ENCODE data around the gene ERCC3. TPM values are rescaled to one million over a fixed set of nuclear protein-coding genes. Genes with fewer than 3 reads are reported as not detected.
"Not testable (repeated sequence)": the region's sequence is repeated elsewhere in the genome, so short reads cannot be mapped to it uniquely, and the experiment has no call there.

Gene ERCC3
- total RNA-seq, 1 experiment from 2014 or later, result 31.5 TPM

DNA sequence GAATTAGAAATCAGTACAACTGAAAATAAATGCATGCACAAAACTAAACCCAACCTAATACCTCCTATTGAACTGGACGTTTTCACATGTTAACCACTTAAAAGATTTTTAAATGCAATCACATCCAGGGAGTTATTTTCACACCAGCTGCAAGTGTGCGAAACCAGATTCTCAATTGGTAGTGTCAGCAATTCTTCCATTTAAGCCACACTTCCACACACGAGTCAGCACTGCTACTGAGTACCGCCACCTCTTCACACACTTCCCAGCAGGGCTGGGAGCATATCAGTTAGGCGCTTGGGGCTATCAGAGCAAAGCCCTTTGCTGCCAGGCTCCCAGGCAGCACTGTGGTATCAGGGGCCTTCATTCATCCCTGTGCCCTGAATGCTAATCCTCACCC lies 14.2 kb downstream of the ERCC3 start:
- DNase-seq (ENCODE audit: low spot score), result no peak

GRCh38 chr2:127278959-127279358 lies 15.0 kb downstream of the ERCC3 start:
- DNase-seq (ENCODE audit: low spot score), result no peak

- DNase-seq (ENCODE audit: low spot score), result no peak
These were observed 16.9 kb downstream of the ERCC3 start for GRCh38 chr2:127277028-127277427.

DNA sequence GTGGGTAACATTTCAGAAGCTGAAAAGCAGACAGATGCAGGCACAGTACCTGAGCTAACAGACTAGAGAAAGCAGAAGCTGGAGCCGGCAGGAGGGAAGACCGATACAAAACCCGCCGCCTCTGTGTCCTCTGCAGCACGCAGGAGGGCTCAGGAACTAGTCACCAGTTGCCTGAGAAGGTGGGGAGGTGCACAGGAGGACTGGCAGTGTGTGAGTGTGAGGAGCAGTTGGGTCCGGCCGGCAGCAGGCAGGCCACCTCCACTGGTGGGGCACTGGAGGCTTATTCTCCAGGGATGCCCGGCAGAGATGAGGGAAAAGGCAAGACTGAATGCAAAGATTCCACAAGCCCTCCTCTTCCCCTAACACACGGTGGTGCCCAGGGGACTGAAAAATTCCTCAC lies 18.2 kb downstream of the ERCC3 start:
- no peak for DNase-seq (ENCODE audit: low spot score)

DNA sequence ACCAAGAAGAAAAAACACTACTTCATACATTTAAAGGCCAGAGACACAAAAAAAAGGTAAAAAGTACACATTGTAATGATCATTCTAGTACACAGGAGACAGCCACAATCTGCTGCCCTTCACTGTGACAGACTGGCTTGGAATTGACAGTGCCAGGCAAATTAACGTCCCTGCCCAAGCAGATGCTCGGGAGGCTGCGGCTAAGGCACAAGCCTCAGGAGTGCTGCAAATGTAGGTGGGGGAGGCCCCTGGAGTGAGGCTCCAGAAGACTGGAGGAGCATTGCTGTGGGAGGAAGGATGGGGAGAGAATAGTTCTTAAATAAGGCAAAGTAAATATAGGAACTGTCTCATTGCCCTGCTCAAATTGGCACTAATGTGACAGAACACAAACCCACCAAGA lies 18.6 kb downstream of the ERCC3 start:
- no peak for DNase-seq (ENCODE audit: low spot score)

GRCh38 chr2:127270663-127271062 lies 23.3 kb downstream of the ERCC3 start:
- no peak for DNase-seq (ENCODE audit: low spot score)

DNA sequence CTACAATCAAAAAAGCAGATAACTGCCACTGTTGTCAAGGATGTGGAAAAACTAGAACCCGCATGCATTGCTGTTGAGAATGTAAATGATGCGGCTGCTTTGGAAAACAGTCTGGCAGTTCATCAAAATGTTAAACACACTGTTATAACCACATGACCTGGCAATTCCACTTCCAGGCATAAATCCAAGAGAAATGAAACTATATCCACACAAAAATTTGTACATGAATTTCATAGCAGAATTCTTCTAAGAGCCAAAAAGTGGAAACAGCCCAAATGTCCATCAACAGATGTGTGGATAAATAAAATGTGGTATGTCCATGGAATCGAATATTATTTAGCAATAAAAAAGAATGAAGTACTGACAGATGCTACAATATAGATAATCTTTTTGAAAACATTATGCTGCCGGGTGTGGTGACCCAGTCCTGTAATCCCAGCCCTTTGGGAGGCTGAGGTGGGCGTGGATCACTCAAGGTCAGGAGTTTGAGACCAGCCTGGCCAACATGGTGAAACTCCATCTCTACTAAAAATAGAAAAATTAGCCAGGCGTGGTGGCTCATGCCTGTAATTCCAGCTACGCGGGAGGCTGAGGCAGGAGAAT lies 32.0 kb downstream of the ERCC3 start:
- DNase-seq (ENCODE audit: low spot score), result no peak

GRCh38 chr2:127259355-127259754 lies 34.6 kb downstream of the ERCC3 start:
- DNase-seq (ENCODE audit: low spot score), result no peak

DNA sequence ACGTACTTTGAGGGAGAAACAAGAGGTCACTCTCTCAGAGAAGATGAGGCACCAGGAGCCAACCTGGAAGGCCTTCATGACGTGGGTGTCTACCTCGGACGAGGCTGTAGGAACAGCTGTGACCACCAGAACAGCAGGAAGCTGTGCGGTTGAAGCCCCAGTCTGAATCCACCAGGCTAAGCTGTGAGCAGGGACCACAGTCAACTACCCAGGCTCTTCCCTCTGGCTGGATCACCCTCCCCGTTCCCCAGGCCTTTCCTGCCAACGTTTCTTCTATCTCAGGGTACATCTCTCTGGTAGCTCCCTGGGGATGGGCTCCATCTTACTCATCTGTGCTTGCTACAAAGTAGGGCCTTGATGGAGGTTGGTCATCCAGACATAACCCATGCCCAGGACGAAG lies 37.1 kb downstream of the ERCC3 start:
- DNase-seq (ENCODE audit: low spot score), result no peak

DNA sequence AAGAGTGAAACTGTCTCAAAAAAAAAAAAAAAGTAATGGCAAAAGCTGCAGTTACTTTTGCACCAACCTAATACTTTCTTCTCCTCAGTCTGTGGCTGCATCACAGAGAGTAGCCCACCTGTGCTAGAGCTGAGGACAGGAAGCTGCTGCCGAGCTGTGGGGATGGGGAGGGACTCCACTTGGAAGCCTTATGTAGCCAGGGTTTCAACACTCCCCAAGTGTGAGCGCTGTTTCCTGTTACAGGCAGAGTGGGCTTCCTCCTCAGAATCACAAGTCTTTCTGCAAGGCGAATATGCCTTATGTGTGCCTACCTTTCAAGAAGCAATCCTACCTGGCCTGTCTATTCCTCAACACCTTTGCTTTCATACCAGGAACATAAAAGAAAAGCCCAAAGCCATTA lies 37.6 kb downstream of the ERCC3 start:
- DNase-seq (ENCODE audit: low spot score), result no peak

DNA sequence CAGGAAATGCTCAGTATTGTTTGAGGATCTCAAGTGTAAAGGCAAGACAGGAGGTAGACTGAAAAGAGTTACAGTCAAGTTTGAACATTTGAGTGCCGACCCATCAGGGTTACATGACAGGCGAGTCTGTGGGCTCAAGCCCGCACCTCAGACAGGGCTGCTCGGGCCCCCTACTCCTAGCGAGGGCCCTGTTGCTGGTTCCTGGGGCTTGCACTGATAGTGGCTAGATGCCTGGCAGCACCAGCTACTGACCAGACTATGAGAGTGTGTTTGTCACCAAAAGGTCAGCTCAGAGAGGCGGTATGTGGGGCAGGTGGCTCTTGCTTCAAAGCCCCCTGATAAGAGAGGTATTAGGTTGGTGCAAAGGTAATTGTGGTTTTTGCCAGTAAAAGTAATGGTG lies 38.2 kb downstream of the ERCC3 start:
- DNase-seq (ENCODE audit: low spot score), result no peak

DNA sequence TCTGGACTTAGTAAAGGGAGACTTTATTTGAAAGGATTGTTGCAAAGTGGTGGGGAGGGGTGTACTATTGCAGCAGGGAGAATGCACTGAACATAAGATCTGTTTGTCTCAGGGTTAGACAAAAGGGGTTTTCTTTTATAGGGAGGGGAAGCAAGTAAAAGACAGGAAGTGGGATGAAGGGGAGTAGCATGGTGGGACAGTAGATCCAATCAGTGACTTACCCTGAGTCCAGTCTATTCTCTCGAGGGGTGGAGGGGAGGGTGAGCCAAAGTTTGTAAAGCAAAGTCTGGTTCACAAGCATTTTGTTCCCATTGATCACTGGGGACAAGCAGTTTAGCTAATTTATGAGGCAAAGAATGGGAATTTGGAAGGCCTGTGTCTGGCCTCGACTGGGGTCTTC lies 38.8 kb downstream of the ERCC3 start:
- no peak for DNase-seq (ENCODE audit: low spot score)

- DNase-seq (ENCODE audit: low spot score), result peak; percentile 11
These were observed 39.5 kb downstream of the ERCC3 start for GRCh38 chr2:127254386-127254981.

DNA sequence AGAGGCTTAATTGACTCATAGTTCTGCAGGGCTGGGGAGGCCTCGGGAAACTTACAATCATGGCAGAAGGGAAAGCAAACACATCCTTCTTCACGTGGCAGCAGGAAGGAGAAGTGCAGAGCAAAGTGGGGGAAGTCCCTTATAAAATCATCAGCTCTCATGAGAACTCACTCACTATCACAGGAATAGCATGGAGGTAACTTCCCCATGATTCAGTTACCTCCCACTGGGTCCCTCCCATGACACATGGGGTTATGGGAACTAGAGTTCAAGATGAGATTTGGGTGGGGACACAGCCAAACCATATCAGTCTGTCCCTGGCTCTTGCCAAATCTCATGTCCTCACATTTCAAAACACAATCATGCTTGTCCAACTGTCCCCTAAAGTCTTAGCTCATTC lies 52.8 kb downstream of the ERCC3 start:
- not testable (repeated sequence) for DNase-seq (ENCODE audit: low spot score)

DNA sequence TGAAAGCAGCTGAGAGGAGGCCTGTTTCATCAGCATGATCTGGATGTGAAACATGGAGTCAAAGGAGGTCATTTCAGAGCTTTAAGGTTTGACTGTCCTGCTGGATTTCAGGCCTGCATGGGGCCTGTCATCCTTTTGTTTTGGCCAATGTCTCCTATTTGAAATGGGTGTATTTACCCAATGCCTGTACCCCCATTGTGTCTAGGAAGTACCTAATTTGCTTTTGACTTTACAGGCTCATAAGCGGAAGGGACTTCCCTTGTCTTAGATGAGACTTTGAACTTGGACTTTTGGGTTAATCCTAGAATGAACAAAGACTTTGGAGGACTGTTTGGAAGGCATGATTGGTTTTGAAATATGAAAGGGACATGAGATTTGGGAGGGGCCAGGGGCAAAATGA lies 54.5 kb downstream of the ERCC3 start:
- no peak for DNase-seq (ENCODE audit: low spot score)

DNA sequence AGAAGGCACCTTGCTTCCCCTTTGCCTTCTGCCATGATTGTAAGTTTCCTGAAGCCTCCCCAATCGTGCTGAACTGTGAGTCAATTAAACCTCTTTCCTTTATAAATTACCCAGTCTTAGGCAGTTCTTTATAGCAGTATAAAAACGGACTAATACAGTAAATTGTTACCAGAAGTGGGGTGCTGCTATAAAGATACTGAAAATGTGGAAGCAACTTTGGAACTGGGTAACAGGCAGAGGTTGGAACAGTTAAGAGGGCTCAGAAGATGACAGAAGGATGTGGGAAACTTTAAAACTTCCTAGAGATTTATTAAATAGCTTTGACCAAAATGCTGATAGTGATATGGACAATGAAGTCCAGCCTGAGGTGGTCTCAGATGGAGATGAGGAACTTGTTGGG lies 56.2 kb downstream of the ERCC3 start:
- not testable (repeated sequence) for DNase-seq (ENCODE audit: low spot score)

DNA sequence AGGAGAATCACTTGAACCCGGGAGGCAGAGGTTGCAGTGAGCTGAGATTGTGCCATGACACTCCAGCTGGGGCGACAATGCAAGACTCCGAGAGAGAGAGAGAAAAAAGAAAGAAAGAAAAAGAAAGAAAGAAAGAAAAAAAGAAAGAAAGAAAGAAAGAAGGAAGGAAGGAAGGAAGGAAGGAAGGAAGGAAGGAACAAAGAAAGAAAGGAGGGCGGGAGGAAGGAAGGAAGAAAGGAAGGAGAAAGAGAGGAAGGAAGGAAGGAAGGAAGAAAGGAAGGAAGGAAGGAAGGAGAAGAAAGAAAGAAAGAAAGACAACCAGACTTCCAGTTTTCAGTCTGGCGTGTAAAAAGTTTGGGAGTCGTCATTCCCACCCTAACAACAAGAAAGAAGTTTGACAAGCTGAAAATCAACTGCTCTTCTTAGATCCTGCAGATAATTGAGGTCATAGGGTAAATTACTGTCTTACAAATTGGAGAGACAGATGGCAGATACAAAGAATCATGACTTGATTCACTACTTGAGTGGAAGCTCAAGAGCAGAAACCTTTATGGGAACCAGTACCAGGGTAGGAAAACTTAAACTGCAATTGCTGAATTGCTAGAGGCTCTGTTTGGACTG lies 58.8 kb downstream of the ERCC3 start:
- DNase-seq (ENCODE audit: low spot score), result no peak

- DNase-seq (ENCODE audit: low spot score), result no peak
These were observed 60.2 kb downstream of the ERCC3 start for GRCh38 chr2:127233710-127234109.

- DNase-seq (ENCODE audit: low spot score), result no peak
These were observed 62.6 kb downstream of the ERCC3 start for GRCh38 chr2:127231130-127231865.

- no peak for DNase-seq (ENCODE audit: low spot score)
These were observed 64.4 kb downstream of the ERCC3 start for GRCh38 chr2:127229555-127229954.

- DNase-seq (ENCODE audit: low spot score), result no peak
These were observed 65.8 kb downstream of the ERCC3 start for GRCh38 chr2:127228102-127228501.

DNA sequence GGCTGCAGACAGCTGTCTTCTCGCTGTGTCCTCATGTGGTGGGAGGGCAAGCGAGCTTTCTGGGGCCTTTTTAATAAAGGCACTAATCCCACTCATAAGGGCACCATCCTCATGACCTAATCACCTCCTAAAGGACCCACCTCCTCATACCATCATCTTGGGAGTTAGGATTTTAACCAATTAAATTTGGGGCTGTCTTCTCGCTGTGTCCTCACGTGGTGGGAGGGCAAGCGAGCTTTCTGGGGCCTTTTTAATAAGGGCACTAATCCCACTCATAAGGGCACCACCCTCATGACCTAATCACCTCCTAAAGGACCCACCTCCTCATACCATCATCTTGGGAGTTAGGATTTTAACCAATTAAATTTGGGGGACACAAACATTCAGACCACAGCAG lies 66.7 kb downstream of the ERCC3 start:
- DNase-seq (ENCODE audit: low spot score), result not testable (repeated sequence)
